ENCODE data around the gene TEN1. TPM values are rescaled to one million over a fixed set of nuclear protein-coding genes. Genes with fewer than 3 reads are reported as not detected.

TEN1 gene
- total RNA-seq, 2 experiments from 2014 or later: 11.4 to 12.3 TPM

DNA sequence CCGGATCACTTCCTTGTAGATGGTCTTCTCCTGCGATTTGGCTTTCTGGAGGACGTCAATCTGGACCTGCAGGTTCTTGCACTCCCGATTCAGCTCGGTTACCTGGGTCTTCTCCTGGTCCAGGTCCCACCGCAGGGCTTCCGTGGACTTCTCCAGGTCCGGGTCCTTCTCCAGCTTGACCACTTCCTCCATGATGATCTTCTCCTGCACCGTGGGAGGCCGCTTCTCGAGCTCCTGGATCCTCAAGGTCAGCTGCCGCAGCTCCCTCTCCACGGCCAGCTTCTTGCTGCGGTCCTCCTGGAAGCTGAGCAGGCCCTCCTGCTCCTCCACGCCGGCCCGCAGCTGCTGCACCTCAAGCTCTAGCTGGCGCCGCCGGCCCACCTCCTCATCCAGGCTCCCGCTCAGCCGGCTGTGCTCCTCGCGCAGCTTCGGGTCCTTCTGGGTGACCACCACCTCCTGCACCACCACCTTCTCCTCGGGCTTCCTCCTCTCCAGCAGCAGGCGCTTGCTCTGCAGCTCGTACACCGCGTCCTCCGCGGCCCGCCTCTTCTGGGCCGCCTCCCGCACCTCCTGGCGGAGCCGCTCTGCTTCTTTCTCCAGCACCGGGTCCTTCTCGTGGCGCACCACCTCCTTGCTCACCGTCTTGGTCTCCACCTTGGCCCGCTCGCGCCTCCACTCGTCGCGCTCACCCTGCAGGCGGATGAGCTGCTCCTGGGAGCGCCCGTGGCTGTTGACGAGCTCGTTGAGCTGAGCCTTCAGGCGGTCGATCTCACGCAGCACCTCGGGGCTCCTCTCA lies 29.8 kb downstream of the TEN1 start:
- H3K4me3 Mint-ChIP-seq: no peak overlapping the region

DNA sequence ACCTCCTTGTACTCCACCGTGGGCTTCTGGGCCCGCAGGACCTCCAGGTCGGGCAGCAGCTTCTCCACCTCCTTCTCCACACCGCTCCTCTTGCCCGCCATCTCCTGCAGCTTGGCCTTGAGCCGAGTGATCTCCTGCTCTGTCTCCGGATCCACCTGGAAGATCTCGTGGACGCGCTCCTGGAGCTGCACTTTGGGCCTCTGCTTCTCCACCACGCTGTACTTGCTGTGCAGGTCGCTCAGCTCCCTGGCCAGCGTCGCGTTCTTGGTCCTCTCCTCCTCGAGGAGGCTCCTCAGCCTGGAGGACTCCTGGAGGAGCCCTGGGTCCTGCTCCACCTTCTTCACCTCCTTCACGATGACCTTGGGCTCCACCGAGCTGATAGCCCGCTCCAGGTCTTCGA lies 30.4 kb downstream of the TEN1 start:
- peaks cover 5% of the 10 kb centered on the region for H3K4me1 Mint-ChIP-seq (ENCODE audit: low read depth)
- H3K27ac Mint-ChIP-seq: no peak overlapping the region
- DNase-seq: no peak
- intact Hi-C loops (cut with micrococcal nuclease): no loop called here
- no peaks in the 10 kb centered on the region for H3K9me3 Mint-ChIP-seq
- H3K4me3 Mint-ChIP-seq: no peak overlapping the region
- H3K27me3 Mint-ChIP-seq: no peaks in the 10 kb centered on the region
- CTCF ChIA-PET: interaction anchor here (1.0 to 13.4 kb wide), 6 partner anchors 8 to 294 kb away, joined by 3 to 170 read pairs (median 8); partner anchors contain the start of genes ACOX1, CDK3 and MRPL38
- POLR2A ChIA-PET: no interaction called here
- H3K36me3 Mint-ChIP-seq: no peaks in the 10 kb centered on the region

More for the DNA sequence above, 29.8 kb downstream of the TEN1 start:
- Mint-ChIP-seq H3K9me3 (no peaks in the 10 kb centered on the region), H3K36me3 (no peaks in the 10 kb centered on the region), H3K4me1 (ENCODE audit: low read depth) (peaks cover under 1% of the 10 kb centered on the region), H3K27me3 (no peaks in the 10 kb centered on the region), H3K27ac (no peak overlapping the region)
- DNase-seq: no peak
- CTCF ChIA-PET: interaction anchor here (0.6 to 13.4 kb wide), 8 partner anchors 8 to 389 kb away, joined by 3 to 170 read pairs (median 4); partner anchors contain the start of genes ACOX1, CDK3 and MRPL38
- intact Hi-C loops (cut with micrococcal nuclease): no loop called here
- POLR2A ChIA-PET: no interaction called here

DNA sequence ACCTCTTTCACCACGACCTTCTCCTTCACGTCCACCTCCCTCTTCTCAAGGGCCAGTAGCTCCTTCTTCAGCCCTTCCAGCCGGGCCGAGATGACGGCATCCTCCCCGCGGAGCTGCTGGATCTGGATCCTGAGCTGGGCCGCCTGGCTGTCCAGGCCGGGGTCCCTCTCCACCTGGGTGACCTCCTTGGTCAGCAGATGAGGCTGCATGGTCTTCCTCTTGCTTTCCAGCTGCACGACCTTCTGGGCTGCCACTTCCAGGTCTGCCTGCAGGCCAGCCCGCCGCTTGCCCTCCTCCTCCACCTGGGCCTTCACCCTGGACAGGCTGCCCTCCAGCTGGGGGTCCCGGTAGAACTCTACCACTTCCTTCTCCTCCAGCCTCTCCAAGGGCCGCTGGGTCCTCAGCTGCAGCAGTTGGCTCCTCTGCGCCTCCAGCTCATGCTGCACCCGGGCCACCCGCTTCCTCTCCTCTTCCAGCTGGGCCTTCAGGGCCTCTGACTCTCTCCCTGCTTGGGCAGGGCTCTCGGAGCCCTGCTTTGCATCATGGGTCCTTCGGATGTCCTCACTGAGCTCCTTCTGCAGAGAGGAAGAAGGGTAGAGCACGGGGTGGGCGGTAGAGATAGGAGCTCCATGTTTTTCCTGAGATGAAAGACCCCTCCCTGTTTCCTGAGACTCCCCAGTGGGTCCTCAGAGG lies 31.1 kb downstream of the TEN1 start:
- no peak overlapping the region for H3K27ac Mint-ChIP-seq
- intact Hi-C loops (cut with micrococcal nuclease): no loop called here

DNA sequence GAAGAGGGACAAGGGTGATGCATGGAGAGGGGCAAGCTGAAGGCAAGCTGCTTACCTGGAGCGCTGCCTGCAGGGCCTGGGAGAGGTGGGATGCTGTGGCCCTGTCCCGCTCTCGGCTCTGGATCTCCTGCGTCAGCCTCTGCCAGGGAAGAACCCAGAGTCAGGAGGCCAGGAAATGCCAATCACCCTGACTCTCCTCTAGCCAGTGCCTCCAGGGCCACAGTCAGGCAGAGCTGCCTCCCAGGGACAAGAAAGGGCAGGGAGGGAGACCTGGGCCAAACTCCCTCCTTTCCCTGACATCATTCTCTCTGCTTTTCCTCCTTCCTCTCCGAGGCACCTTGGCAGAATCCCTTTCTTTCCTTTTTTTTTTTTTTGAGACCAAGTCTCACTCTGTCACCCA lies 32.9 kb downstream of the TEN1 start:
- intact Hi-C loops (cut with micrococcal nuclease): no loop called here

More for the DNA sequence above, 31.1 kb downstream of the TEN1 start:
- POLR2A ChIA-PET: interaction anchor here (0.6 to 1.1 kb wide), 2 partner anchors 13 to 280 kb away, joined by 3 read pairs; no protein-coding TSS in a partner anchor
- CTCF ChIA-PET: interaction anchor here (0.7 to 13.4 kb wide), 8 partner anchors 9 to 293 kb away, joined by 3 to 170 read pairs (median 5); partner anchors contain the start of genes CDK3, EXOC7 and MRPL38
- Mint-ChIP-seq H3K36me3 (no peaks in the 10 kb centered on the region), H3K4me3 (no peak overlapping the region), H3K4me1 (ENCODE audit: low read depth) (peaks cover 5% of the 10 kb centered on the region), H3K27me3 (no peaks in the 10 kb centered on the region), H3K9me3 (no peaks in the 10 kb centered on the region)
- no peak for DNase-seq

DNA sequence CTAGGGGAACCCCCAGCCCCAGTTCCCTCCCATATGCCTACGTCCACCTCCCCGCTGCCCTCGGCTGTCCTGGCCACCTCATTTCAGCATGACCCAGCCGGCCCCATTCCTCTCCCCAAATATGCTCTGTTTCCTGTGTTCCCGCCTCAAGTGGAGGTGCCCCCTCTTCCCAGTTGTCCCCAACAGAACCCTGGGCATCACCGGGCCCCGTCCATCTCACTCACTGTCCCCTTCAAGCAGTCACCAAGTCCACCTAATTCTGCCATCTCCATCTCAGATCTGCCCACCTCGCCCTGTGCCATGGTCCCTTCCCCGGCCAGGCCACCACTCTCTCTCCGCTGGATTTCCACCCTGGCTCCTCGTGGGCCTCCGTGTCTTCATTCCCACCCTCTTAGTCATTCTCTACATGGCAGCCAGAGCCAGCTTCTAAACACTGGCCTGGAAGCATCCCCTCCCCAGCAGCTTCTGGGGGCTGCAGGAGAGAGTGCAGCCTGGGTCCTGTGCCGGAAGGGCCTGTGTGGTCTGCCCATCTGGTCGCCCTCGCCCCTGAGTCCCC lies 34.4 kb downstream of the TEN1 start:
- H3K4me1 Mint-ChIP-seq (ENCODE audit: low read depth): peaks cover 5% of the 10 kb centered on the region
- intact Hi-C loops (cut with micrococcal nuclease): no loop called here
- POLR2A ChIA-PET: interaction anchor here (1.1 kb wide), 1 partner anchor 58 kb away, joined by 4 read pairs; the partner anchor contains the start of gene SRP68
- no peaks in the 10 kb centered on the region for H3K36me3 Mint-ChIP-seq
- H3K27me3 Mint-ChIP-seq: no peaks in the 10 kb centered on the region
- no peaks in the 10 kb centered on the region for H3K9me3 Mint-ChIP-seq
- H3K27ac Mint-ChIP-seq: no peak overlapping the region
- no peak overlapping the region for H3K4me3 Mint-ChIP-seq
- DNase-seq: no peak
- CTCF ChIA-PET: interaction anchor here (0.7 to 13.4 kb wide), 54 partner anchors 12 to 401 kb away, joined by 3 to 170 read pairs (median 6); partner anchors contain the start of genes CDK3, EXOC7, GALR2 and MRPL38

More for the DNA sequence above, 32.9 kb downstream of the TEN1 start:
- Mint-ChIP-seq H3K4me3 (no peak overlapping the region), H3K27ac (no peak overlapping the region), H3K9me3 (no peaks in the 10 kb centered on the region), H3K36me3 (no peaks in the 10 kb centered on the region), H3K4me1 (ENCODE audit: low read depth) (peaks cover 5% of the 10 kb centered on the region), H3K27me3 (no peaks in the 10 kb centered on the region)
- no peak for DNase-seq
- ChIA-PET CTCF (interaction anchor here (1.0 to 13.4 kb wide), 8 partner anchors 8 to 291 kb away, joined by 3 to 170 read pairs (median 18); partner anchors contain the start of genes CDK3 and EXOC7), POLR2A (no interaction called here)

DNA sequence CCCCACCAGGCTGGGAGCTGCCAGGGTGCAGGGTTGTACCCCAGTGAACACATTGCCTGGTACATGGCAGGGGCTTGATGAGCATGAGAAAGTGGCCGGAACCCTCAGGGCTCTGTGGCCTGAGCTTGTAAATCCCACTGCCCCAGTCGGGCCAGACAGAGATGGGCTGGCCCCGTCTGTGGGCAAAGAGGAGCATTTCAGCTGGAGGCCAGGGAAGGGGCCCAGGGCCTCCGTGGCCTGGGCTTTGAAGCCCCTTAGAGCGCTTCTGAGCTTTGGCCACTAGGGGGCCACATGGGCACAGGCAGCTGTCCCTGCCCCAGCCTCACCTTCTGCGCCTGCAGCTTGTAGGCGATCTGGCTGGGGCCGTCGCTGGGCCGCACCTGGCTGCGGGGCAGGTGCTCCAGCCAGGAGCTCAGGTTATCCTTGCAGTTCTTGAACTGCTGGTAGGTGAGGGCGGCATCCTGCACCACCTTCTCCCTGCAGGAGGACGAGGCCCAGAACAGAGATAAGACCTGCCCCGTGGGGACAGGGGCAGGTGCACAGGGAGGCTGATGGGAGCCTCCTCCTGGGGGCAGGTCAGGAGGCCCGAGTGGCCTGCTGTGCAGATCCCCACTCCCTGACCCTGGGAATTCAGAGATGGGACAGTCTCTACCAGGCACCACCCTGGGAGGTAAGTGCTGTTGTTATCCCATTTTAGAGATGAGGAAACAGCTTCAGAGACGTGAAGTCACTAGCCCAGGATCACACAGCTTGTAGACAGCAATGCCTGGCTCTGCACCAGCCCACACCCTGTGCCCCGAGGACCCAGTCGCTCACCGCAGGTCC lies 35.3 kb downstream of the TEN1 start:
- DNase-seq: peak; percentile 85
- Mint-ChIP-seq H3K9me3 (no peaks in the 10 kb centered on the region), H3K4me1 (ENCODE audit: low read depth) (peaks cover 5% of the 10 kb centered on the region), H3K36me3 (no peaks in the 10 kb centered on the region), H3K27me3 (no peaks in the 10 kb centered on the region), H3K4me3 (no peak overlapping the region), H3K27ac (peak overlapping the region; percentile 15)
- intact Hi-C loops (cut with micrococcal nuclease): loop anchor here (2.0 kb wide), 2 partner anchors 88 to 284 kb away; partner anchors contain the start of gene EXOC7
- CTCF ChIA-PET: interaction anchor here (0.6 to 13.4 kb wide), 69 partner anchors 12 to 400 kb away, joined by 3 to 170 read pairs (median 4); partner anchors contain the start of genes CDK3, EXOC7, GALR2 and MRPL38
- POLR2A ChIA-PET: interaction anchor here (1.1 kb wide), 1 partner anchor 58 kb away, joined by 4 read pairs; the partner anchor contains the start of gene SRP68

DNA sequence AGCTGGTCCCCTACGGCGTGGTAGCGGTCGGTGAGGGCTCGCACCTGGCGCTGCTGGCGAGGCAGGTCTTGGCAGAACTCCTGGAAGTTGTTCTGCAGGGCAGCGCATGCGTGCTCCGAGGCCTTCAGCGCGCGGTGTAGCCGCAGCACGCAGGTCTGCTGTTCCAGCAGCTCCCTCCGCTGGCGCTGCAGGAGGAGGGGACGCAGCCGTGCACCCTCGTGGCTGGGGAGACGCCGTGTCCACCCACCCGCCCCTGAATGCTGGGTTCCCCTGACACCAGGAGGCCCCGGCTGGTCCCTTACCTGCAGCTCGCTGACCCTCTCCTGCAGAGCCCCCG lies 35.9 kb downstream of the TEN1 start:
- POLR2A ChIA-PET: no interaction called here
- H3K27me3 Mint-ChIP-seq: no peaks in the 10 kb centered on the region
- no peak overlapping the region for H3K4me3 Mint-ChIP-seq
- H3K36me3 Mint-ChIP-seq: no peaks in the 10 kb centered on the region
- intact Hi-C loops (cut with micrococcal nuclease): loop anchor here (2.0 kb wide), 2 partner anchors 88 to 284 kb away; partner anchors contain the start of gene EXOC7
- no peak overlapping the region for H3K27ac Mint-ChIP-seq
- peaks cover 5% of the 10 kb centered on the region for H3K4me1 Mint-ChIP-seq (ENCODE audit: low read depth)
- DNase-seq: no peak
- CTCF ChIA-PET: interaction anchor here (0.6 to 13.4 kb wide), 49 partner anchors 14 to 399 kb away, joined by 3 to 170 read pairs (median 5); partner anchors contain the start of genes CDK3, EXOC7, GALR2 and PRPSAP1
- no peaks in the 10 kb centered on the region for H3K9me3 Mint-ChIP-seq

DNA sequence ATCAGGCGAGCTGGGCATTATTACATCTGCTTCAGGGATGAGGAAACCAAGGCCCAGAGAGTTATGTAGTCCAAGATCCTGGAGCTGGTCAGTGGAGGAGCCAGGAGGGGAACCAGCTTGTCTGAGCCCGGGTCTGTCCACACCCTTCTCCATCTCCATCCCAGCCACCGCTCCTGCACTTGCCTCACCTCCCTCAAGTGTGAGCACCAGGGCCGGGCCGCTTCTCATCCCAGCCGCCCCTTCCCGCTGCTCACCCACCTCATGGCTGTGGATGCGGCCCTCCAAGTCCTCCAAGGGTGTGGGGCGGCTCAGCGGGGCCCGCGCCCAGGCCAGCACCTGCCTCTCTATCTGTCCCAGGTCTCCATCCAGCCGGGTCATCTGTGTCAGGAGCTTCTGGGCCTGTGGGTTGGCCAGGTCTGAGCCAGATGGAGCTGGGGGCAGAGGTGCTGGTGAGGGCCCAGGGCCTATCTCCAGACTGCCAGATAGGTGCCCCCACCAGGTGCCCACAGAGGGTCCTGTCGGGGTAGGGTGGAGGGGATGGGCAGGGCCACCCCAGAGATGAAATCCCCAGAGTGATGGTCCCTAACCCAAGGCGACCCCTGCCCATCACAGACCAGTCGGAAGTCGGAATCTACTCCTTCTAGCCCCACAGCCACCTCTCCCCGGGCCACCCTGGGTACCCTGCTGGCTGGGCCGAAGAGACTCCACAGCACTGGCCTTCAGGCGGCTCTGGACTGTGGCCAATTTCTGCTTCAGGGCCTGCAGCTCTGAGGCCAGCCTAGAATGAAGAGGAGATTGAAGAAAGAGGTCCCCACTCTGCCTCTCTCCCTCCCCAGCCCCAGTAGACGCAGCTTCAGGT lies 38.7 kb downstream of the TEN1 start:
- Mint-ChIP-seq H3K27me3 (no peaks in the 10 kb centered on the region), H3K36me3 (no peaks in the 10 kb centered on the region), H3K4me1 (ENCODE audit: low read depth) (peaks cover 5% of the 10 kb centered on the region), H3K9me3 (no peaks in the 10 kb centered on the region), H3K4me3 (no peak overlapping the region), H3K27ac (no peak overlapping the region)
- DNase-seq: no peak
- POLR2A ChIA-PET: no interaction called here
- CTCF ChIA-PET: interaction anchor here (1.2 to 13.4 kb wide), 5 partner anchors 10 to 282 kb away, joined by 3 to 170 read pairs (median 6); partner anchors contain the start of gene CDK3
- intact Hi-C loops (cut with micrococcal nuclease): no loop called here

DNA sequence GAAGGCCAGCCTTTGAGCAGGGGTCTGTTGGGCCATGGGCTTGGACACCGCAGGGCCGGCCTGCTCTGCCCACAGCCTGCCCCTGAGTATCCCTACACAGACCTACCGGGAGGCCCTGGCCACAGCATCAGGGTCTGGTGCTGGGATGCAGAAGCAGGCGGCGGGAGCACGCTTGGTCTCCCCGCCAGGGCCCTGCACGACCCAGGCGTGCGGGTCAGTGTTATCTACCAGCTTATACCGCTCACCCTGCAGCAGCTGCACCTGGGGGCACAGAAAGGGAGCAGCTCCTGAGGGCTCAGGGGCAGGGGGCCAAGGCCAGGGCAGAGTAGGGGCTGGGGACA lies 39.3 kb downstream of the TEN1 start:
- no peak for DNase-seq
- ChIA-PET CTCF (interaction anchor here (1.2 to 13.4 kb wide), 5 partner anchors 11 to 261 kb away, joined by 3 to 170 read pairs (median 3); partner anchors contain the start of genes CDK3 and SRP68), POLR2A (no interaction called here)
- intact Hi-C loops (cut with micrococcal nuclease): no loop called here
- Mint-ChIP-seq H3K4me3 (no peak overlapping the region), H3K27me3 (no peaks in the 10 kb centered on the region), H3K36me3 (no peaks in the 10 kb centered on the region), H3K4me1 (ENCODE audit: low read depth) (peaks cover 5% of the 10 kb centered on the region), H3K9me3 (no peaks in the 10 kb centered on the region), H3K27ac (no peak overlapping the region)

DNA sequence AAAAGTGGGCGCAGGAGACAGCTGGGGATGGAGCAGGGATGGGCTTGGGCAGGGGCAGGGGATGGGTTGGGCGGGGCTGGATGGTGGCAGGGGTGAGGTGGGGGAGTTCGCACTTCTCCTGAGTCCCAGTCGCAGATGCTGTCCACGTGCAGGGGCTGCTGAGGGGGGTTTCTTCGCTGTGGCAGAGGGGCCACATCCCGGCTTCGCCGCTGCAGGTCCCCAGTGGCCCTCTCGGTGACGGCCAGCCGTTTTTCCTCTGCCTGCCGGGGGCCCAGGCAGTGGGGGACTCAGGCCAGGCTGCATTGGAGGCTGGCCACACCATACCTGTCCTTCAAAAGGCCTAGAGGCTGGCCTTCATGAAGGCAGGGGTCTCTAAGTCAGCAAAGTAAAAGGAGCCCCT lies 39.8 kb downstream of the TEN1 start:
- Mint-ChIP-seq H3K4me1 (ENCODE audit: low read depth) (peaks cover 5% of the 10 kb centered on the region), H3K9me3 (no peaks in the 10 kb centered on the region), H3K4me3 (no peak overlapping the region), H3K27me3 (no peaks in the 10 kb centered on the region), H3K36me3 (no peaks in the 10 kb centered on the region), H3K27ac (no peak overlapping the region)
- no peak for DNase-seq
- POLR2A ChIA-PET: no interaction called here
- intact Hi-C loops (cut with micrococcal nuclease): no loop called here
- CTCF ChIA-PET: interaction anchor here (1.3 to 13.4 kb wide), 5 partner anchors 18 to 261 kb away, joined by 3 to 170 read pairs (median 3); partner anchors contain the start of genes CDK3 and SRP68

Data from activated CD4-positive, alpha-beta memory T cell treated with anti-CD3 and anti-CD28 coated beads for 36 hours (primary cell).